ENCODE results near the gene EPHA8. TPM values are rescaled to one million over a fixed set of nuclear protein-coding genes. Genes with fewer than 3 reads are reported as not detected.

The EPHA8 gene
- total RNA-seq, 4 donors from 2014 or later: not detected

DNA sequence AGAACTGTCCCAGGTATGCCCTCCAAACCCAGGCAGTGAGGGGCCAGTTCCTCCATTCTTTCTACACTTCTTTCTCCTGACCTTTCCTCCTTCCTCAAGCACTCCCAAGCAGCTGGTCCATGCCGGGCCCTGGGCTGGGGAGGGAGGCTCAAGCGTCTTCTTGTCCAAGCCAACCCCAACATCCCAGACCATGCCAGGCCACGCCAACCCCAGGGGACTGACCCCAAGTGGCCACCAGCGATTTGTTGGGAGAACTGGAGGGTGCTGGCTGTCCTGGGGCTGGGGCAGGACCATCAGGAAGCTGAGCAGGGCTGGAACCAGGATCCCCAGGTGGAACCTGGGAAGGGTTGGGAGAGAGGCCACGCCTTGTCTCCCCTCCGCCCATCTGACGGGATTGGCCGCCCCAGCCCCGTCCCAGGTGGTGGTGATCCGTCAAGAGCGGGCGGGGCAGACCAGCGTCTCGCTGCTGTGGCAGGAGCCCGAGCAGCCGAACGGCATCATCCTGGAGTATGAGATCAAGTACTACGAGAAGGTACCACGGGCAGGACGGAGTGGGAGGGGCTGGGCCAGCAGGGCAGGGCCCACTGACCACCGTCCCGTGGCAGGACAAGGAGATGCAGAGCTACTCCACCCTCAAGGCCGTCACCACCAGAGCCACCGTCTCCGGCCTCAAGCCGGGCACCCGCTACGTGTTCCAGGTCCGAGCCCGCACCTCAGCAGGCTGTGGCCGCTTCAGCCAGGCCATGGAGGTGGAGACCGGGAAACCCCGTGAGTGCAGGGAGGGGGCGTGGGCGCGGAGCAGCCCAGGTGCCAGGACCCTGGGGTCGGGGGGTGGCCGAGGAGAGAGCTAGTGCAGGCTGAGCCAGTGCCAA is 29.9 kb downstream of the EPHA8 start:
- peaks cover 0 to 63% of the 10 kb centered on the region in 2 donors for H3K27me3 ChIP-seq
- no peaks in the 10 kb centered on the region for H3K9me3 ChIP-seq
- no peak overlapping the region for H3K4me3 ChIP-seq
- no peaks in the 10 kb centered on the region for H3K36me3 ChIP-seq
- TF ChIP-seq POLR2A (IDR thresholded peaks at IDR 0.05) (no peak), EP300 (IDR thresholded peaks at IDR 0.05) (no peak)
- TF ChIP-seq, protein P1, sequence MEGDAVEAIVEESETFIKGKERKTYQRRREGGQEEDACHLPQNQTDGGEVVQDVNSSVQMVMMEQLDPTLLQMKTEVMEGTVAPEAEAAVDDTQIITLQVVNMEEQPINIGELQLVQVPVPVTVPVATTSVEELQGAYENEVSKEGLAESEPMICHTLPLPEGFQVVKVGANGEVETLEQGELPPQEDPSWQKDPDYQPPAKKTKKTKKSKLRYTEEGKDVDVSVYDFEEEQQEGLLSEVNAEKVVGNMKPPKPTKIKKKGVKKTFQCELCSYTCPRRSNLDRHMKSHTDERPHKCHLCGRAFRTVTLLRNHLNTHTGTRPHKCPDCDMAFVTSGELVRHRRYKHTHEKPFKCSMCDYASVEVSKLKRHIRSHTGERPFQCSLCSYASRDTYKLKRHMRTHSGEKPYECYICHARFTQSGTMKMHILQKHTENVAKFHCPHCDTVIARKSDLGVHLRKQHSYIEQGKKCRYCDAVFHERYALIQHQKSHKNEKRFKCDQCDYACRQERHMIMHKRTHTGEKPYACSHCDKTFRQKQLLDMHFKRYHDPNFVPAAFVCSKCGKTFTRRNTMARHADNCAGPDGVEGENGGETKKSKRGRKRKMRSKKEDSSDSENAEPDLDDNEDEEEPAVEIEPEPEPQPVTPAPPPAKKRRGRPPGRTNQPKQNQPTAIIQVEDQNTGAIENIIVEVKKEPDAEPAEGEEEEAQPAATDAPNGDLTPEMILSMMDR (IDR thresholded peaks at IDR 0.05): no peak
- no peaks in the 10 kb centered on the region for H3K4me1 ChIP-seq
- DNase-seq (ENCODE audit: low spot score in 2 of 2): no peak
- H3K27ac ChIP-seq: no peak overlapping the region
- 52 to 59% methylated on average over 10 to 38 of the region's 38 CpGs for WGBS, 2 donors

DNA sequence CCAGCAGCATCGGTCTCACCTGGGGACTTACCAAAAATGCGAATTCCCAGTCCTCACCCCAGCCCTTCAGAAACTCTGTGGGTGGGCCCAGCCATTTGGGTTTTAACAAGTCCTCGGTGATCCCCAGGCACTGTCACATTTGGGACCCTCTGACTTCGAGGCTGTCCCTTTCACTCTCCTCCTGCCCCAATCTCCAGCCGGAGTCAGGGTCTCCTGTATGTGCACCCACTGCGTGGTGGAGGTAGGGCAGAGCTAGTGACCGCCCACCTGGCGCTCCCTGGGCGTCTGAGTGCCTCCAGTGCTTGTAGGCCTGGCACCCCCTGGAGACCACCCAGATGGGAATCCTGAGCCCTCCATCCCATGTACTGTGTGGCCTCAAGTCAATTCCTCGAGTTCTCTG is 31.1 kb downstream of the EPHA8 start:
- no peaks in the 10 kb centered on the region for H3K36me3 ChIP-seq
- WGBS, 2 donors: 73 to 76% methylated on average over 10 of the region's 10 CpGs
- no peaks in the 10 kb centered on the region for H3K4me1 ChIP-seq
- H3K4me3 ChIP-seq: no peak overlapping the region
- H3K9me3 ChIP-seq: no peaks in the 10 kb centered on the region
- H3K27me3 ChIP-seq: peaks cover 0 to 55% of the 10 kb centered on the region in 2 donors
- DNase-seq (ENCODE audit: low spot score in 2 of 2): no peak
- no peak for TF ChIP-seq EP300 (IDR thresholded peaks at IDR 0.05)
- no peak for TF ChIP-seq POLR2A (IDR thresholded peaks at IDR 0.05)
- TF ChIP-seq, protein P1 (IDR thresholded peaks at IDR 0.05): no peak
- no peak overlapping the region for H3K27ac ChIP-seq

GRCh38 chr1:22595108-22595507 is 31.8 kb downstream of the EPHA8 start:
- TF ChIP-seq EP300 (IDR thresholded peaks at IDR 0.05) (no peak), POLR2A (IDR thresholded peaks at IDR 0.05) (no peak)
- TF ChIP-seq, protein P1 (IDR thresholded peaks at IDR 0.05): no peak
- Histone ChIP-seq H3K36me3 (no peaks in the 10 kb centered on the region), H3K27ac (no peak overlapping the region), H3K9me3 (no peaks in the 10 kb centered on the region), H3K4me3 (no peak overlapping the region), H3K27me3 (peaks cover 0 to 50% of the 10 kb centered on the region in 2 donors), H3K4me1 (no peaks in the 10 kb centered on the region)
- 44 to 73% methylated on average over 7 of the region's 7 CpGs for WGBS, 2 donors
- DNase-seq (ENCODE audit: low spot score in 2 of 2): no peak

- Histone ChIP-seq H3K36me3 (no peaks in the 10 kb centered on the region), H3K4me3 (no peak overlapping the region), H3K27me3 (peaks cover 0 to 60% of the 10 kb centered on the region in 2 donors), H3K27ac (no peak overlapping the region), H3K4me1 (no peaks in the 10 kb centered on the region), H3K9me3 (no peaks in the 10 kb centered on the region)
- DNase-seq (ENCODE audit: low spot score in 2 of 2): no peak
- 74 to 78% methylated on average over 29 to 30 of the region's 30 CpGs for WGBS, 2 donors
- TF ChIP-seq, protein P1 (IDR thresholded peaks at IDR 0.05): no peak
- TF ChIP-seq EP300 (IDR thresholded peaks at IDR 0.05) (no peak), POLR2A (IDR thresholded peaks at IDR 0.05) (no peak)
Measured at GRCh38 chr1:22597301-22597965, 34.1 kb downstream of the EPHA8 start.

DNA sequence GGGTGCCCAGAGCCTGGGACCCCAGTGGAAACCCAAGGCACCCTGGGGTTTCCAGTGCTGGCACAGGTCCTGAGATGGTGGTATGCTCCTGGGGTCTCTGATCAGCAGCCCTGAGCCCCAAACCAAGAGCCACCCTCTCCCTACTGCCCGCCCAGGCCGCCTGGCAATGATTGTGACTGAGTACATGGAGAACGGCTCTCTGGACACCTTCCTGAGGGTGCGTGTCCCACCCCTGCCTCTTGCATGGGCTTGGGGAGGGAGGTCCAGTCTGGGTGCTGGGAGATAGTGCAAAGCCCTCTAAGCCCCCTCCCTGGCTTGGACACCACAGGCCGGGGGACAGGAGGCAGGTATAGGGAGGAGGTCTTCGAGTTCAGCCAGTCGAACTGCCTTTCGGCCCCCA is 34.7 kb downstream of the EPHA8 start:
- Histone ChIP-seq H3K27ac (no peak overlapping the region), H3K9me3 (no peaks in the 10 kb centered on the region), H3K27me3 (peaks cover 0 to 60% of the 10 kb centered on the region in 2 donors), H3K4me3 (no peak overlapping the region), H3K36me3 (no peaks in the 10 kb centered on the region), H3K4me1 (no peaks in the 10 kb centered on the region)
- 92 to 100% methylated on average over 2 to 5 of the region's 8 CpGs for WGBS, 2 donors
- no peak for DNase-seq (ENCODE audit: low spot score in 2 of 2)
- TF ChIP-seq POLR2A (IDR thresholded peaks at IDR 0.05): no peak
- no peak for TF ChIP-seq EP300 (IDR thresholded peaks at IDR 0.05)

Measured in tibial nerve (tissue), 4 donors.